IPS-18a (cell line): ENCODE data around the gene SPSB4.

ENCODE experiments used
- H3K27ac ChIP-seq: one replicate; pipeline ENCODE4 v1.5.1; 2013; ENCODE audit warnings: low read length
- H3K27me3 ChIP-seq: one replicate; pipeline ENCODE4 v1.6.1; 2013; ENCODE audit warnings: mild to moderate bottlenecking, low read length; ENCODE audit not compliant: control insufficient read depth, insufficient read depth
- H3K36me3 ChIP-seq: one replicate; pipeline ENCODE4 v1.6.1; 2013; ENCODE audit warnings: low read depth, low read length; ENCODE audit not compliant: control insufficient read depth
- H3K4me1 ChIP-seq: one replicate; pipeline ENCODE4 v1.6.1; 2013; ENCODE audit warnings: low read depth, low read length; ENCODE audit not compliant: control insufficient read depth
- H3K4me3 ChIP-seq: one replicate; pipeline ENCODE4 v1.5.1; 2013; ENCODE audit warnings: low read length
- H3K9ac ChIP-seq: one replicate; pipeline ENCODE4 v1.6.1; 2013; ENCODE audit warnings: mild to moderate bottlenecking, low read length, moderate library complexity
- H3K9me3 ChIP-seq: one replicate; pipeline ENCODE4 v1.6.1; 2013; ENCODE audit warnings: low read depth, low read length; ENCODE audit not compliant: control insufficient read depth

SPSB4 gene

GRCh38 chr3:141056751-141057171 lies 5.6 kb downstream of the SPSB4 start:
- Histone ChIP-seq H3K9ac (no peak overlapping the region), H3K36me3 (no peaks in the 10 kb centered on the region), H3K27me3 (peaks cover 22% of the 10 kb centered on the region), H3K9me3 (no peaks in the 10 kb centered on the region), H3K27ac (no peak overlapping the region), H3K4me1 (peaks cover 4% of the 10 kb centered on the region), H3K4me3 (no peak overlapping the region)

- Histone ChIP-seq H3K4me3 (no peak overlapping the region), H3K4me1 (peaks cover 4% of the 10 kb centered on the region), H3K27ac (no peak overlapping the region), H3K9ac (no peak overlapping the region), H3K9me3 (no peaks in the 10 kb centered on the region), H3K27me3 (peaks cover 16% of the 10 kb centered on the region), H3K36me3 (no peaks in the 10 kb centered on the region)
Observed at GRCh38 chr3:141057436-141057835, 6.3 kb downstream of the SPSB4 start.

- no peak overlapping the region for H3K9ac ChIP-seq
- no peaks in the 10 kb centered on the region for H3K36me3 ChIP-seq
- peaks cover 4% of the 10 kb centered on the region for H3K4me1 ChIP-seq
- no peak overlapping the region for H3K27ac ChIP-seq
- no peak overlapping the region for H3K4me3 ChIP-seq
- peaks cover 10% of the 10 kb centered on the region for H3K27me3 ChIP-seq
- H3K9me3 ChIP-seq, result no peaks in the 10 kb centered on the region
Observed at GRCh38 chr3:141057946-141058800, 7.0 kb downstream of the SPSB4 start.

GRCh38 chr3:141058996-141059395 lies 7.8 kb downstream of the SPSB4 start:
- Histone ChIP-seq H3K4me1 (peaks cover 4% of the 10 kb centered on the region), H3K36me3 (no peaks in the 10 kb centered on the region), H3K9me3 (no peaks in the 10 kb centered on the region), H3K4me3 (no peak overlapping the region), H3K27ac (no peak overlapping the region), H3K27me3 (peaks cover 2% of the 10 kb centered on the region), H3K9ac (no peak overlapping the region)

- Histone ChIP-seq H3K27me3 (no peaks in the 10 kb centered on the region), H3K4me1 (peaks cover 4% of the 10 kb centered on the region), H3K9me3 (no peaks in the 10 kb centered on the region), H3K36me3 (no peaks in the 10 kb centered on the region), H3K27ac (no peak overlapping the region), H3K4me3 (no peak overlapping the region), H3K9ac (no peak overlapping the region)
Observed at GRCh38 chr3:141059816-141060215, 8.7 kb downstream of the SPSB4 start.

- H3K27me3 ChIP-seq, result no peaks in the 10 kb centered on the region
- H3K4me3 ChIP-seq, result no peak overlapping the region
- no peak overlapping the region for H3K27ac ChIP-seq
- H3K36me3 ChIP-seq, result no peaks in the 10 kb centered on the region
- H3K4me1 ChIP-seq, result peaks cover 4% of the 10 kb centered on the region
- H3K9me3 ChIP-seq, result no peaks in the 10 kb centered on the region
- H3K9ac ChIP-seq, result no peak overlapping the region
Observed at GRCh38 chr3:141060327-141060726, 9.2 kb downstream of the SPSB4 start.

GRCh38 chr3:141063831-141064230 lies 12.7 kb downstream of the SPSB4 start:
- H3K4me3 ChIP-seq, result no peak overlapping the region
- no peak overlapping the region for H3K9ac ChIP-seq
- no peaks in the 10 kb centered on the region for H3K4me1 ChIP-seq
- H3K9me3 ChIP-seq, result no peaks in the 10 kb centered on the region
- peaks cover 11% of the 10 kb centered on the region for H3K27me3 ChIP-seq
- no peaks in the 10 kb centered on the region for H3K36me3 ChIP-seq
- H3K27ac ChIP-seq, result no peak overlapping the region

GRCh38 chr3:141064255-141064926 lies 13.2 kb downstream of the SPSB4 start:
- Histone ChIP-seq H3K27ac (no peak overlapping the region), H3K4me3 (no peak overlapping the region), H3K36me3 (no peaks in the 10 kb centered on the region), H3K4me1 (peaks cover 3% of the 10 kb centered on the region), H3K9ac (no peak overlapping the region), H3K9me3 (no peaks in the 10 kb centered on the region), H3K27me3 (peaks cover 16% of the 10 kb centered on the region)

GRCh38 chr3:141065258-141065657 lies 14.1 kb downstream of the SPSB4 start:
- H3K4me1 ChIP-seq, result peaks cover 12% of the 10 kb centered on the region
- no peak overlapping the region for H3K4me3 ChIP-seq
- H3K9ac ChIP-seq, result no peak overlapping the region
- H3K36me3 ChIP-seq, result no peaks in the 10 kb centered on the region
- peaks cover 25% of the 10 kb centered on the region for H3K27me3 ChIP-seq
- H3K9me3 ChIP-seq, result no peaks in the 10 kb centered on the region
- H3K27ac ChIP-seq, result no peak overlapping the region

GRCh38 chr3:141065841-141066805 lies 15.0 kb downstream of the SPSB4 start:
- Histone ChIP-seq H3K9me3 (no peaks in the 10 kb centered on the region), H3K27me3 (peaks cover 26% of the 10 kb centered on the region), H3K27ac (no peak overlapping the region), H3K4me3 (no peak overlapping the region), H3K36me3 (no peaks in the 10 kb centered on the region), H3K9ac (no peak overlapping the region), H3K4me1 (peaks cover 19% of the 10 kb centered on the region)
